ENCODE measurements around the gene AP1G1. TPM values are rescaled to one million over a fixed set of nuclear protein-coding genes. Genes with fewer than 3 reads are reported as not detected.
"Not testable (repeated sequence)": the region's sequence is repeated elsewhere in the genome, so short reads cannot be mapped to it uniquely, and the experiment has no call there.

Gene AP1G1
- total RNA-seq, 1 experiment from 2014 or later: 51.2 TPM

DNA sequence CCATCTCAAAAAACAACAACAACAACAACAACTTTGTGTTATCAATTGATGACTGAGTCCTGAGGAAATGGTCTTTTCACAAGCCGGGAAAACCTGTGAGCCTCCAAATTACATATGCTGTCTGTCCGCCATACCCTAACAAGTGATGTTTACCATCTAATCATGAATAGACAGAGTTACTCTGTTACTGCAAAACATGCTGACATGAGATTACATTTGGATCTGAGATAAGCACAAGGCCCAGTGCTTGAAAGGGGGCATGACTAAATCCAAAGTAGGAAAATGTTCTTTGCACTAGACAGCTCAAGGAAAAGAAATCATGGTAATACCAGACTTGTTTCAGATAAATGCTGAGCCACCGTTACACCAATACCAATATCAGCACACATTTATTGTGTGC is 28.5 kb upstream of the AP1G1 start:
- intact Hi-C loops (cut with micrococcal nuclease): no loop called here
- BruUV-seq (replicated peaks): no TSS peak
- Histone ChIP-seq H3K79me2 (ENCODE audit: low read length) (no peaks in the 10 kb centered on the region), H3K4me2 (ENCODE audit: low read length) (no peak overlapping the region), H2AFZ (ENCODE audit: low read length) (no peak overlapping the region), H3K9ac (ENCODE audit: low read length) (no peak overlapping the region), H3K4me1 (ENCODE audit: insufficient read depth, low read length) (no peaks in the 10 kb centered on the region), H3K9me2 (replicated peaks; ENCODE audit: low read length) (no peaks in the 10 kb centered on the region), H3F3A (ENCODE audit: low read length, unreplicated experiment) (no peaks in the 10 kb centered on the region), H3K4me3 (ENCODE audit: low read length) (no peak overlapping the region), H3K27ac (ENCODE audit: low read length) (no peak overlapping the region), H3K9me3 (ENCODE audit: low read length) (no peaks in the 10 kb centered on the region), H3K36me3 (ENCODE audit: low read depth, low read length) (no peaks in the 10 kb centered on the region), H4K20me1 (ENCODE audit: low read length) (no peaks in the 10 kb centered on the region), H3K27me3 (ENCODE audit: low read length) (no peaks in the 10 kb centered on the region)
- CTCF ChIA-PET: no interaction called here
- POLR2A ChIA-PET (ENCODE audit: unreplicated experiment): no interaction called here
- DNase-seq (no peak), ATAC-seq (no peak)
- TF ChIP-seq EZH2phosphoT487 (IDR thresholded peaks at IDR 0.05; ENCODE audit: borderline replicate concordance, low read length) (no peak), EZH2 (IDR thresholded peaks at IDR 0.05; ENCODE audit: low read length, unreplicated experiment) (no peak)
- TF ChIP-seq, protein P1, sequence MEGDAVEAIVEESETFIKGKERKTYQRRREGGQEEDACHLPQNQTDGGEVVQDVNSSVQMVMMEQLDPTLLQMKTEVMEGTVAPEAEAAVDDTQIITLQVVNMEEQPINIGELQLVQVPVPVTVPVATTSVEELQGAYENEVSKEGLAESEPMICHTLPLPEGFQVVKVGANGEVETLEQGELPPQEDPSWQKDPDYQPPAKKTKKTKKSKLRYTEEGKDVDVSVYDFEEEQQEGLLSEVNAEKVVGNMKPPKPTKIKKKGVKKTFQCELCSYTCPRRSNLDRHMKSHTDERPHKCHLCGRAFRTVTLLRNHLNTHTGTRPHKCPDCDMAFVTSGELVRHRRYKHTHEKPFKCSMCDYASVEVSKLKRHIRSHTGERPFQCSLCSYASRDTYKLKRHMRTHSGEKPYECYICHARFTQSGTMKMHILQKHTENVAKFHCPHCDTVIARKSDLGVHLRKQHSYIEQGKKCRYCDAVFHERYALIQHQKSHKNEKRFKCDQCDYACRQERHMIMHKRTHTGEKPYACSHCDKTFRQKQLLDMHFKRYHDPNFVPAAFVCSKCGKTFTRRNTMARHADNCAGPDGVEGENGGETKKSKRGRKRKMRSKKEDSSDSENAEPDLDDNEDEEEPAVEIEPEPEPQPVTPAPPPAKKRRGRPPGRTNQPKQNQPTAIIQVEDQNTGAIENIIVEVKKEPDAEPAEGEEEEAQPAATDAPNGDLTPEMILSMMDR (conservative IDR thresholded peaks at IDR 0.05; ENCODE audit: low read depth, low read length): no peak

- Histone ChIP-seq H3K79me2 (ENCODE audit: low read length) (no peaks in the 10 kb centered on the region), H3K27me3 (ENCODE audit: low read length) (no peaks in the 10 kb centered on the region), H3K4me3 (ENCODE audit: low read length) (no peak overlapping the region), H3F3A (ENCODE audit: low read length, unreplicated experiment) (no peaks in the 10 kb centered on the region), H3K4me2 (ENCODE audit: low read length) (no peak overlapping the region), H3K9ac (ENCODE audit: low read length) (no peak overlapping the region), H3K9me3 (ENCODE audit: low read length) (no peaks in the 10 kb centered on the region), H3K27ac (ENCODE audit: low read length) (no peak overlapping the region), H4K20me1 (ENCODE audit: low read length) (no peaks in the 10 kb centered on the region), H3K4me1 (ENCODE audit: insufficient read depth, low read length) (no peaks in the 10 kb centered on the region), H3K9me2 (replicated peaks; ENCODE audit: low read length) (no peaks in the 10 kb centered on the region), H2AFZ (ENCODE audit: low read length) (no peak overlapping the region), H3K36me3 (ENCODE audit: low read depth, low read length) (no peaks in the 10 kb centered on the region)
- TF ChIP-seq EZH2phosphoT487 (IDR thresholded peaks at IDR 0.05; ENCODE audit: borderline replicate concordance, low read length) (no peak), EZH2 (IDR thresholded peaks at IDR 0.05; ENCODE audit: low read length, unreplicated experiment) (no peak)
- CTCF ChIA-PET: no interaction called here
- ATAC-seq (no peak), DNase-seq (no peak)
- no TSS peak for BruUV-seq (replicated peaks)
- POLR2A ChIA-PET (ENCODE audit: unreplicated experiment): no interaction called here
- intact Hi-C loops (cut with micrococcal nuclease): no loop called here
These were observed 25.7 kb upstream of the AP1G1 start for GRCh38 chr16:71834291-71834690.

- H3K9me2 ChIP-seq (replicated peaks; ENCODE audit: low read length); H3K4me3 ChIP-seq (ENCODE audit: low read length); H3K4me2 ChIP-seq (ENCODE audit: low read length); H3K36me3 ChIP-seq (ENCODE audit: low read depth, low read length); H2AFZ ChIP-seq (ENCODE audit: low read length); H3K9me3 ChIP-seq (ENCODE audit: low read length); CTCF ChIA-PET; H3K27me3 ChIP-seq (ENCODE audit: low read length); H3K4me1 ChIP-seq (ENCODE audit: insufficient read depth, low read length); intact Hi-C loops (cut with micrococcal nuclease); ATAC-seq; H3K27ac ChIP-seq (ENCODE audit: low read length); H3F3A ChIP-seq (ENCODE audit: low read length, unreplicated experiment); H3K79me2 ChIP-seq (ENCODE audit: low read length); H4K20me1 ChIP-seq (ENCODE audit: low read length); H3K9ac ChIP-seq (ENCODE audit: low read length); BruUV-seq (replicated peaks); DNase-seq; POLR2A ChIA-PET (ENCODE audit: unreplicated experiment): not testable (repeated sequence)
These were observed 23.5 kb upstream of the AP1G1 start for GRCh38 chr16:71832112-71832511.

GRCh38 chr16:71831698-71832097 is 23.1 kb upstream of the AP1G1 start:
- intact Hi-C loops (cut with micrococcal nuclease); ATAC-seq; BruUV-seq (replicated peaks): not testable (repeated sequence)

More at GRCh38 chr16:71831698-71832097, 23.1 kb upstream of the AP1G1 start:
- POLR2A ChIA-PET (ENCODE audit: unreplicated experiment); H3K27me3 ChIP-seq (ENCODE audit: low read length); H3K4me2 ChIP-seq (ENCODE audit: low read length); H3K79me2 ChIP-seq (ENCODE audit: low read length); H2AFZ ChIP-seq (ENCODE audit: low read length); H3K9ac ChIP-seq (ENCODE audit: low read length); H3K4me1 ChIP-seq (ENCODE audit: insufficient read depth, low read length); H3K4me3 ChIP-seq (ENCODE audit: low read length); H4K20me1 ChIP-seq (ENCODE audit: low read length); DNase-seq; H3F3A ChIP-seq (ENCODE audit: low read length, unreplicated experiment); CTCF ChIA-PET; H3K9me3 ChIP-seq (ENCODE audit: low read length); H3K36me3 ChIP-seq (ENCODE audit: low read depth, low read length); H3K27ac ChIP-seq (ENCODE audit: low read length); H3K9me2 ChIP-seq (replicated peaks; ENCODE audit: low read length): not testable (repeated sequence)

All from PC-3 (cell line).